ENCODE measurements around the gene AFF3. TPM values are rescaled to one million over a fixed set of nuclear protein-coding genes. Genes with fewer than 3 reads are reported as not detected.
A peak's percentile ranks its signal among the peaks of the same experiment; 100 is the strongest.

AFF3 gene
- total and polyA plus RNA-seq, 2 donors (not counting 1 experiment from before 2014, with no cell fraction given), result 0.50 to 2.5 TPM

DNA sequence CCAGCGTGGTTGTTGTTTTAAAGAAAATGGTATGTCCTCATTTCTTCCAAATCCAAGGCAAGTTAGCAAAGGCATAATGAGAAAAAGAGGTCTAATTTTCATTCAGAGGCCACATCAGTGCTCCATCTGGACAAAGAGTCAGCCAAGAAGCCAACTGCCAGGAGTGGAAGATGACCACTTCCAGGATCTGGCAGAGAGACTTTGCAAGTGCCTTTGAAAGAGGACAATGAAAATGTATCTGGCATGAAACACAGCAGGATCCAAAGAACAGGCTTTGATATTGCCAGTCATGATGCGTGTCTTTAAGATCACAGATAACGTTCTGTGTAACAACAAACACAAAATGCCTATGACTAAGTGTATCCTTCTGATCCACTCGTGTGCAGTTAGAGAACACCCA is 82.8 kb downstream of the AFF3 start:
- Histone ChIP-seq H3K4me3 (replicated peaks in 1 of 4; ENCODE audit: control extremely low read depth in 1 of 4, insufficient read depth in 1 of 4, low read depth in 3 of 4, low read length in 4 of 4) (no peak overlapping the region), H3K27me3 (ENCODE audit: control insufficient read depth, insufficient read depth, low read length) (no peaks in the 10 kb centered on the region)

DNA sequence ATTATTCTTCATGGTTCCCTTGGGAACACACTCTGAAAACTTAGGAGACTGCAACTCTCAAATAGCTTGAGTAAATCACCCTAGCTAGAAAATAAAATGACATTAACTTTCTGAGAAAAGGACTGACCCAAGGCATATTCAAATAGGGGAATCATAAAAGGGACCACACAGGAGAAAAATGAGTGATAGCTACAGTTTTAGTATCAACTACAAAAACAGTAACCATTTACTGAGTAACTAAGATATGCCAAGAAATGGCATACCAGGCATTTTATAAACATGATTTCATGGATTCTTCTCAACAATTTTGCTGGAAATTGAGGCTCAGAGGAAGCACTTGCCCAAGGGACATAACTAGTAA is 84.5 kb downstream of the AFF3 start:
- Histone ChIP-seq H3K4me1 (ENCODE audit: control insufficient read depth, extremely low read depth, insufficient read depth, low read length) (no peaks in the 10 kb centered on the region), H3K4me2 (ENCODE audit: extremely low read depth, insufficient read depth, low read length) (no peak overlapping the region), H3K27me3 (ENCODE audit: control insufficient read depth, insufficient read depth, low read length) (no peaks in the 10 kb centered on the region), H3K9me3 (ENCODE audit: control insufficient read depth, insufficient read depth, low read depth, low read length) (no peaks in the 10 kb centered on the region), H3K4me3 (replicated peaks in 1 of 4; ENCODE audit: control extremely low read depth in 1 of 4, insufficient read depth in 1 of 4, low read depth in 3 of 4, low read length in 4 of 4) (no peak overlapping the region), H2AFZ (ENCODE audit: low read length) (no peak overlapping the region), H3K27ac (ENCODE audit: insufficient read depth, low read length) (no peak overlapping the region), H3K36me3 (ENCODE audit: control insufficient read depth, insufficient read depth, low read length) (no peaks in the 10 kb centered on the region), H4K20me1 (ENCODE audit: control insufficient read depth, extremely low read depth, insufficient read depth, low read length) (no peaks in the 10 kb centered on the region), H3K79me2 (ENCODE audit: control insufficient read depth, insufficient read depth, low read length) (no peaks in the 10 kb centered on the region), H3K9ac (ENCODE audit: insufficient read depth, low read length) (no peak overlapping the region)
- DNase-seq (ENCODE audit: low read depth in 2 of 2), result peak in 1 of 2 donors; percentile 75
- no peak for TF ChIP-seq CTCF (conservative IDR thresholded peaks at IDR 0.05 in 1 of 2, IDR thresholded peaks at IDR 0.05 in 1 of 2; ENCODE audit: low read depth in 1 of 2, low read length in 2 of 2)

More for the DNA sequence above, 82.8 kb downstream of the AFF3 start:
- Histone ChIP-seq H3K79me2 (ENCODE audit: control insufficient read depth, insufficient read depth, low read length) (no peaks in the 10 kb centered on the region), H3K9me3 (ENCODE audit: control insufficient read depth, insufficient read depth, low read depth, low read length) (no peaks in the 10 kb centered on the region), H3K4me2 (ENCODE audit: extremely low read depth, insufficient read depth, low read length) (no peak overlapping the region), H3K9ac (ENCODE audit: insufficient read depth, low read length) (no peak overlapping the region), H4K20me1 (ENCODE audit: control insufficient read depth, extremely low read depth, insufficient read depth, low read length) (no peaks in the 10 kb centered on the region), H3K36me3 (ENCODE audit: control insufficient read depth, insufficient read depth, low read length) (no peaks in the 10 kb centered on the region), H2AFZ (ENCODE audit: low read length) (no peak overlapping the region), H3K4me1 (ENCODE audit: control insufficient read depth, extremely low read depth, insufficient read depth, low read length) (no peaks in the 10 kb centered on the region), H3K27ac (ENCODE audit: insufficient read depth, low read length) (no peak overlapping the region)
- no peak for DNase-seq (ENCODE audit: low read depth in 2 of 2)
- TF ChIP-seq EZH2 (IDR thresholded peaks at IDR 0.05; ENCODE audit: low read length, missing control alignments), result no peak
- no peak for TF ChIP-seq CTCF (conservative IDR thresholded peaks at IDR 0.05 in 1 of 2, IDR thresholded peaks at IDR 0.05 in 1 of 2; ENCODE audit: low read depth in 1 of 2, low read length in 2 of 2)

DNA sequence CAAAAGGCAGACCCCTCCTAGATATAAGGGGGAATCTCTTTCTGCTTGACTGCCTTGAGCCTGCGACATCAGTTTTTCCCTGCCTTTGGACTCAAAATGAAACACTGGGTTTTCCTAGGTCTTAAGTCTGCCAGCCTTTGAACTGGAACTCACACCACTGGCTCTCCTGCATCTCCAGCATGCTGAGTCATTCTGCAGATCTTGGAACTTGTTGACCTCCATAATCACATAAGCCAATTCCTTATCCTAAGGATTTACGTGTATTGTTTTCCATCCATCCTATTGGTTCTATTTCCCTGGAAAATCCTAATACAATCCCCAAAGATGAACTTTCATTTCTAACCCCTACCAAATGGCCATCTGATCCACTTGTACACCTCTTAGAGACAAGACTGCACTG is 88.0 kb downstream of the AFF3 start:
- Histone ChIP-seq H3K9ac (ENCODE audit: insufficient read depth, low read length) (no peak overlapping the region), H3K27me3 (ENCODE audit: control insufficient read depth, insufficient read depth, low read length) (no peaks in the 10 kb centered on the region), H3K9me3 (ENCODE audit: control insufficient read depth, insufficient read depth, low read depth, low read length) (no peaks in the 10 kb centered on the region), H3K27ac (ENCODE audit: insufficient read depth, low read length) (no peak overlapping the region), H3K4me1 (ENCODE audit: control insufficient read depth, extremely low read depth, insufficient read depth, low read length) (no peaks in the 10 kb centered on the region), H3K4me3 (replicated peaks in 1 of 4; ENCODE audit: control extremely low read depth in 1 of 4, insufficient read depth in 1 of 4, low read depth in 3 of 4, low read length in 4 of 4) (no peak overlapping the region), H3K4me2 (ENCODE audit: extremely low read depth, insufficient read depth, low read length) (no peak overlapping the region), H4K20me1 (ENCODE audit: control insufficient read depth, extremely low read depth, insufficient read depth, low read length) (no peaks in the 10 kb centered on the region), H2AFZ (ENCODE audit: low read length) (no peak overlapping the region), H3K79me2 (ENCODE audit: control insufficient read depth, insufficient read depth, low read length) (no peaks in the 10 kb centered on the region), H3K36me3 (ENCODE audit: control insufficient read depth, insufficient read depth, low read length) (no peaks in the 10 kb centered on the region)
- no peak for DNase-seq (ENCODE audit: low read depth in 2 of 2)
- TF ChIP-seq EZH2 (IDR thresholded peaks at IDR 0.05; ENCODE audit: low read length, missing control alignments) (no peak), CTCF (conservative IDR thresholded peaks at IDR 0.05 in 1 of 2, IDR thresholded peaks at IDR 0.05 in 1 of 2; ENCODE audit: low read depth in 1 of 2, low read length in 2 of 2) (no peak)

Measured in fibroblast of lung (primary cell).